ENCODE measurements around the gene HLA-DQB1. TPM values are rescaled to one million over a fixed set of nuclear protein-coding genes. Genes with fewer than 3 reads are reported as not detected.

Gene HLA-DQB1
- total and polyA plus RNA-seq, 2 of the 13 experiments (the other 11 are each of a cell fraction or from before 2014, with no cell fraction given): not detected

DNA sequence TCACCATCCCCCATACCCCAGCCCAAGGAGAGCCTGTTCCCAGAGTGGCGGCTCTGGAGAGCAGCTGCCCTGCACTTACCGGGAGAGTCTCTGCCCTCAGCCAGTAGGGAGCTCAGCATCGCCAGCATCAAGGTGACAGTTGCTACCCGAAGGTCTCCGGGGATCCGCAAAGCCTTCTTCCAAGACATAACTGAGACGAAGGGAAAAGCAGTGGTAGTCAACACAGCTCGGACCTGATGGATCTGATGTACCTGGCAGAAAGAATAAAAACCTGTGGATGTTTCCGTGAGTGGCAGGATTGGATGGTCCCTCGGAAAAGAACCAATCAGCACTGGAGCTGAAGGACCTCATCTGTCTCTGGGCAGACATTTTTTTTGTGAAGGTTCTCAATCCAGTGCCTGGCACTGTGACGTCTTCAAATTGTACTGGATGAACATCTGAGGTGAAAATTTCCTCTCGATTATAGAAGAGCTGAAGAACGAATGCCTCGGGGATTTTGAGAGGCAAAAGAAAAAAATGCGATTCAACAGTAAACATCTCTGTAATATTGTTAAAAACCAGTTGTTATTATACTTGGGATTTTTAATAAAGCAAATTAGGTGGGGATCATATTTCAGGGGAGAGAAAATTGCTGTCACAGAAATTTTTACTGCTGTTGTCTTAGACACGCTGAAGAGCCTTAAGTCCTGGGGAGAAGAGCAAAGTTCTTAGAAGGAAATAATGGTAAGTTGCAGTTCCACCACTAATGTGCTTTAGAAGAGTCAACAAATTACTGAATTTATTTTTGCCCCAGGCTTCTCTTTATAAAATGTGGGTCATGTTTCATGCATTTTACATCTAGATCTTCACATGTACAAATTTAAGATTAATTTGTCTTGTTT lies at the start of gene HLA-DQB1 (continued):
- TF ChIP-seq GTF3A (CRISPR knock-in tag; conservative IDR thresholded peaks at IDR 0.05) (no peak), DPF2 (CRISPR knock-in tag; IDR thresholded peaks at IDR 0.05; ENCODE audit: borderline replicate concordance, low read depth) (no peak), HMG20B (CRISPR knock-in tag; conservative IDR thresholded peaks at IDR 0.05) (no peak), ZMYM4 (CRISPR knock-in tag; IDR thresholded peaks at IDR 0.05) (no peak), ZNF549 (CRISPR knock-in tag; IDR thresholded peaks at IDR 0.05) (no peak), CREB1 (IDR thresholded peaks at IDR 0.05) (peak; percentile 31; the same call in 1 of the 2 replicates), CREB1 (CRISPR knock-in tag; IDR thresholded peaks at IDR 0.05) (peak; percentile 68), ZBTB20 (CRISPR knock-in tag; IDR thresholded peaks at IDR 0.05; ENCODE audit: borderline replicate concordance, low read depth) (no peak), RFXAP (CRISPR knock-in tag; IDR thresholded peaks at IDR 0.05; ENCODE audit: borderline replicate concordance) (peak; percentile 98), FOXM1 (CRISPR knock-in tag; IDR thresholded peaks at IDR 0.05) (no peak), SOX5 (CRISPR knock-in tag; IDR thresholded peaks at IDR 0.05; ENCODE audit: borderline replicate concordance) (no peak), ATF1 (CRISPR knock-in tag; IDR thresholded peaks at IDR 0.05) (no peak), AGO1 (IDR thresholded peaks at IDR 0.05; ENCODE audit: low read depth, low read length, poor library complexity, severe bottlenecking) (no peak), ZSCAN12 (CRISPR knock-in tag; IDR thresholded peaks at IDR 0.05) (no peak), ZNF335 (CRISPR knock-in tag; IDR thresholded peaks at IDR 0.05) (no peak), NFYB (CRISPR knock-in tag; IDR thresholded peaks at IDR 0.05) (peak; percentile 52; the same call in 1 of the 2 replicates), NR2F6 (IDR thresholded peaks at IDR 0.05) (no peak), NR2F6 (CRISPR knock-in tag; IDR thresholded peaks at IDR 0.05) (no peak), DR1 (CRISPR knock-in tag; IDR thresholded peaks at IDR 0.05) (no peak), RFX5 (IDR thresholded peaks at IDR 0.05; ENCODE audit: low read depth, low read length) (peak; percentile 99), DNMT1 (CRISPR knock-in tag; IDR thresholded peaks at IDR 0.05) (no peak), ZNF24 (IDR thresholded peaks at IDR 0.05) (no peak), NFKBIZ (CRISPR knock-in tag; IDR thresholded peaks at IDR 0.05) (no peak), NR2F1 (CRISPR knock-in tag; IDR thresholded peaks at IDR 0.05) (no peak), ZNF3 (CRISPR knock-in tag; IDR thresholded peaks at IDR 0.05) (no peak)
- TF ChIP-seq, protein P1, sequence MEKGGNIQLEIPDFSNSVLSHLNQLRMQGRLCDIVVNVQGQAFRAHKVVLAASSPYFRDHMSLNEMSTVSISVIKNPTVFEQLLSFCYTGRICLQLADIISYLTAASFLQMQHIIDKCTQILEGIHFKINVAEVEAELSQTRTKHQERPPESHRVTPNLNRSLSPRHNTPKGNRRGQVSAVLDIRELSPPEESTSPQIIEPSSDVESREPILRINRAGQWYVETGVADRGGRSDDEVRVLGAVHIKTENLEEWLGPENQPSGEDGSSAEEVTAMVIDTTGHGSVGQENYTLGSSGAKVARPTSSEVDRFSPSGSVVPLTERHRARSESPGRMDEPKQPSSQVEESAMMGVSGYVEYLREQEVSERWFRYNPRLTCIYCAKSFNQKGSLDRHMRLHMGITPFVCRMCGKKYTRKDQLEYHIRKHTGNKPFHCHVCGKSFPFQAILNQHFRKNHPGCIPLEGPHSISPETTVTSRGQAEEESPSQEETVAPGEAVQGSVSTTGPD (CRISPR knock-in tag; IDR thresholded peaks at IDR 0.05): no peak

Measured in HepG2 (cell line).